Measurements from ENCODE around the gene TIMP3.

The TIMP3 gene

DNA sequence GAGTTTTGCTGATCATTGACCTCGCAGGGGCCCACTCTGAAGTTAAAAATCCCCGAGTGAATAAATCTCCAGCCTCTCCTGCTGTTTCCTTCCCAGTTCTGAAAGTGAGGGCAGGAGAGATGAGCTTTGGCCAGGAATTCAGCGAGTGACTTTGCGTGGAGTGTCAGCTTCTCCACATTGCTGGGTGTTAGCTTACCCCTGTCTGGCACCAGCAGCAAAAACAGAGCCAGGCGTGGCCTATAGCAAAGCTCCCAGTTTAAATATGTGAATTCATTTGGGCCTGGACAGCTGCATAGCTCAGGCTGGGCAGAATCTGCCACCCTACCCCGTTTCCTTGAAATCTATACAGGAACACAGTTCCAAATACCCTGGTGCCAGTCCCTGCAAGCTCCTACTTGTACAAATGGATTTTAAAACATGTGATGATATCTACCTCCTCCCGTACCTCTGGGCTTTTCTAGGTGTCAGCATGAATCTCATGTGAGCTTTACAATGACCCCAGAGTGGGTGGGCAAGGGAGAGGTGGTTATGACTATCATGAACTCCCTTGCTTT lies 25.6 kb downstream of the TIMP3 start:
- DNase-seq (ENCODE audit: low read depth): no peak
- no peak for TF ChIP-seq MYC (IDR thresholded peaks at IDR 0.05; ENCODE audit: low read depth, low read length)
- TF ChIP-seq, protein P1, sequence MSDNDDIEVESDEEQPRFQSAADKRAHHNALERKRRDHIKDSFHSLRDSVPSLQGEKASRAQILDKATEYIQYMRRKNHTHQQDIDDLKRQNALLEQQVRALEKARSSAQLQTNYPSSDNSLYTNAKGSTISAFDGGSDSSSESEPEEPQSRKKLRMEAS (IDR thresholded peaks at IDR 0.05; ENCODE audit: low read depth, low read length): no peak
- TF ChIP-seq POLR2A (IDR thresholded peaks at IDR 0.05; ENCODE audit: extremely low read depth, insufficient read length): no peak
- TF ChIP-seq, protein P2, sequence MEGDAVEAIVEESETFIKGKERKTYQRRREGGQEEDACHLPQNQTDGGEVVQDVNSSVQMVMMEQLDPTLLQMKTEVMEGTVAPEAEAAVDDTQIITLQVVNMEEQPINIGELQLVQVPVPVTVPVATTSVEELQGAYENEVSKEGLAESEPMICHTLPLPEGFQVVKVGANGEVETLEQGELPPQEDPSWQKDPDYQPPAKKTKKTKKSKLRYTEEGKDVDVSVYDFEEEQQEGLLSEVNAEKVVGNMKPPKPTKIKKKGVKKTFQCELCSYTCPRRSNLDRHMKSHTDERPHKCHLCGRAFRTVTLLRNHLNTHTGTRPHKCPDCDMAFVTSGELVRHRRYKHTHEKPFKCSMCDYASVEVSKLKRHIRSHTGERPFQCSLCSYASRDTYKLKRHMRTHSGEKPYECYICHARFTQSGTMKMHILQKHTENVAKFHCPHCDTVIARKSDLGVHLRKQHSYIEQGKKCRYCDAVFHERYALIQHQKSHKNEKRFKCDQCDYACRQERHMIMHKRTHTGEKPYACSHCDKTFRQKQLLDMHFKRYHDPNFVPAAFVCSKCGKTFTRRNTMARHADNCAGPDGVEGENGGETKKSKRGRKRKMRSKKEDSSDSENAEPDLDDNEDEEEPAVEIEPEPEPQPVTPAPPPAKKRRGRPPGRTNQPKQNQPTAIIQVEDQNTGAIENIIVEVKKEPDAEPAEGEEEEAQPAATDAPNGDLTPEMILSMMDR (IDR thresholded peaks at IDR 0.05; ENCODE audit: low read depth, low read length): no peak
- H3K4me3 ChIP-seq (ENCODE audit: low read depth, low read length): no peak overlapping the region

DNA sequence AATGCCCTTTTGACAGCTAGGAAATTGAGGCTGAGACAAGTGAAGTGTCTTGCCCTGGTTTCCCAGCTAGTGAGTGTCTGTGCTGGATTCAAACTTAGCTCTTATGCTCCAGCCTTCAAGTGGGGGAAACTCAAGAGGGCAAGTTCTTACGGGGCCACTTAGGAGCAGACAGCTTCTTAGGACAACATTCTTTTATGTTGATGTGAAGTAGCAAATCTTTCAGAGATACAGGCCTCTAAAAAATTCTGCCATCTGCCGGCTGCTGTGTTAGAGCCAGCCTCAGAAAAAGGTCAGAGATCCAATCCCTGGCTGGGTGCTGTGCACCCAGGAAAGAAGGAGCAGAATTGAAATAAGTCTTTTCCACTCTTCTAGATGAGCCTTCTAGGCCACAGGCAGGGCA lies 26.6 kb downstream of the TIMP3 start:
- DNase-seq (ENCODE audit: low read depth): no peak
- H3K4me3 ChIP-seq (ENCODE audit: low read depth, low read length): no peak overlapping the region
- TF ChIP-seq, protein P2 (IDR thresholded peaks at IDR 0.05; ENCODE audit: low read depth, low read length): no peak
- TF ChIP-seq POLR2A (IDR thresholded peaks at IDR 0.05; ENCODE audit: extremely low read depth, insufficient read length) (no peak), MYC (IDR thresholded peaks at IDR 0.05; ENCODE audit: low read depth, low read length) (no peak)
- TF ChIP-seq, protein P1 (IDR thresholded peaks at IDR 0.05; ENCODE audit: low read depth, low read length): no peak

DNA sequence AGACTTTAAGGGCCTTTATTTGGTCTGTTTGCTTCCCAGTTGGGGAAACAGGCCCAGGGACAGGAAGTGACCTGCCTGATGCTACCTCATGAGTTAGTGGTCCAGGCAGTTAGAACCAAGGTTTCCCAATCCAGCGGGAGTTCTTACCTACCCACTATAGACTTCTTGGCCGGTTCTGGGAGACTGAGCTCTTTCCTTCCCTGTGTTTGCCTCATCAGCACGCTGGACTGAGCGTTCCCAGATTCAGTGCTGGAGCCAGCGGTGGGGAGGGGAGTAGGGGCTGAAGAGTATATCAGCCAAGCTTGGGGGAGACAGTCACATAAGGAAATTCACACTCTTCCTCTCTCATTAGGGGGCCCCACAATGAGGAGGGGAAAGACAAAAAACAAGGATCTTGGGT lies 27.1 kb downstream of the TIMP3 start:
- H3K4me3 ChIP-seq (ENCODE audit: low read depth, low read length): no peak overlapping the region
- no peak for DNase-seq (ENCODE audit: low read depth)
- TF ChIP-seq POLR2A (IDR thresholded peaks at IDR 0.05; ENCODE audit: extremely low read depth, insufficient read length) (no peak), MYC (IDR thresholded peaks at IDR 0.05; ENCODE audit: low read depth, low read length) (no peak)
- TF ChIP-seq, protein P2 (IDR thresholded peaks at IDR 0.05; ENCODE audit: low read depth, low read length): no peak
- TF ChIP-seq, protein P1 (IDR thresholded peaks at IDR 0.05; ENCODE audit: low read depth, low read length): no peak

DNA sequence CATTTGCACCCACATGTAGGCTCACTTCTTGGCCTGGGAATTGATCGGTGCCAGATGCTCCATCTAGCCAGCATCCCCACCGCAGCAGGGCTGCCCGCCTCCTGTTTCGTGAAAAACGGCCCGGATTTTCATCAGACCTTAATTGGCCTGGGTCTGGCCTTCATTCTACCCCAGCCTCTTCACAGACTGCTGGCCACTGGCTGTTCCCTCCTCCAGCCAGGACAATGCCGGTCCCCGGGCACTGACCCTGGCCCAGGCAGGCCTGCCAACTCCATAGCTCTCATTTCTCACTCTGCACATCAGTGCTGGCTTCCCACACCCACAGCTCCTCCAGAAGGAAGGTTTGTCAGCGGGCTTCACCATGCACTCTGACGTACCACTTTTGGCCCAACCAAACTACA lies 27.9 kb downstream of the TIMP3 start:
- no peak for DNase-seq (ENCODE audit: low read depth)
- no peak for TF ChIP-seq MYC (IDR thresholded peaks at IDR 0.05; ENCODE audit: low read depth, low read length)
- TF ChIP-seq, protein P1 (IDR thresholded peaks at IDR 0.05; ENCODE audit: low read depth, low read length): no peak

DNA sequence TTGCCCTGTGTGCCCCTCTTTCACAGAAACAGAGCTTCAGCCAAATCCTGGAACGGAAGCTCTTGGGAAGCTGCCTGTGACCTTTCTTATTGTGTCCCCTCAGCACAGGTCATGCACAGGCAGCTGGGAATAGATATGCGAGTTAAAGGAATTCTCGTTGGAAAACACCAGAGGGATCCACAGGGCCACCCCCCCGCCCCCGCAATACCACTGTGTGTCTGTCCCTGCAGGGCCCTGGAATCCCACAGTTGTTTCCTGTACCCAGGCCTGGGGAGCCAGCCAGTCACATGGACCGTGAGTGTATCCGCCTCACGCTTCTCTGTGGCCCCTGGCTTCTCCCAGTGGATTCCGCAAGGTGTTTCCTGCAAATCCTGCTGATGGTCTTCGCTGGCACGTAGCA lies 29.0 kb downstream of the TIMP3 start:
- DNase-seq (ENCODE audit: low read depth): no peak
- no peak for TF ChIP-seq MYC (IDR thresholded peaks at IDR 0.05; ENCODE audit: low read depth, low read length)
- TF ChIP-seq, protein P1 (IDR thresholded peaks at IDR 0.05; ENCODE audit: low read depth, low read length): no peak
- no peak for TF ChIP-seq POLR2A (IDR thresholded peaks at IDR 0.05; ENCODE audit: extremely low read depth, insufficient read length)
- TF ChIP-seq, protein P2 (IDR thresholded peaks at IDR 0.05; ENCODE audit: low read depth, low read length): no peak
- H3K4me3 ChIP-seq (ENCODE audit: low read depth, low read length): no peak overlapping the region

More for the DNA sequence above, 27.9 kb downstream of the TIMP3 start:
- H3K4me3 ChIP-seq (ENCODE audit: low read depth, low read length): no peak overlapping the region

DNA sequence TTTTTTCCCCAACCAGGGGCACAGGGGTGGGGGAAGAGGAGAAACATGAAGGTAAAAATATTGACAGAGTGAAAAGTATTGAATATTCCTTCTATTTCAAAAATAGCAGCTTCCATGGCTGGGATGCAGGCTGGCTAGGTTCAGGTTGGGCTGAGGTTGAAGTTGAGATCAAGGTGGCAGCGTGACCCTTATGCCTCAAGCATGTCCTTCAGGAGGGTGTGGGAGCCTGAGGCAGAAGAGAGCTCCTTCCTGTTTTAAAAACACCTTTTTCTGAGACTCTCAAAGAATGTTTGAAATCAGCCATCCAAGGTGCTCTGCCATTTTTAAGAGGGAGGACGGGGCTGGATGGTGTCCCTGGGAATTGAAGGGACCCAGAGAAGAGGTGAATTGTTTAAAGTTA lies 29.5 kb downstream of the TIMP3 start:
- TF ChIP-seq, protein P1 (IDR thresholded peaks at IDR 0.05; ENCODE audit: low read depth, low read length): no peak
- TF ChIP-seq POLR2A (IDR thresholded peaks at IDR 0.05; ENCODE audit: extremely low read depth, insufficient read length): no peak
- no peak for TF ChIP-seq MYC (IDR thresholded peaks at IDR 0.05; ENCODE audit: low read depth, low read length)
- TF ChIP-seq, protein P2 (IDR thresholded peaks at IDR 0.05; ENCODE audit: low read depth, low read length): no peak
- no peak overlapping the region for H3K4me3 ChIP-seq (ENCODE audit: low read depth, low read length)
- no peak for DNase-seq (ENCODE audit: low read depth)

All from NB4 (cell line).